Measurements from ENCODE around the gene PTPRE.

DNA sequence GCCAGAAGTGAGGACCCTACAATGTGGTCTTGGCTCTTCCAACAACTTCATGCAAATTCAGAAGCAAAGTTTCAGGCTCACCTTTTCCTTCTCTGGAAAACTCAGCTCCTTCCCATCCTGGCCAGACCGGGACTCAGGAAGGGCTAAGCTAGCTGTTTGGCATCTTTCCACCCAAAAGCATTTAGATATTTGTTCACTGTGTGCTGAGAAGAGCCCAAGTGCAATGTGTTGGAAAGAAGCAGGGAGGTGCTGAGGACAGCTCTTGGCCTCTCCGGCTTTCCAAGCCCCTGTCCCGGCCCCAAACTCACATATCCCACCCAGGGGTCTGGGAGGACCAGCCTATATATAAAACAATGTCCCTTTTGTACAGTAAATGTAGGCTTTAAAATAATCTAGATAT lies 174.8 kb downstream of the PTPRE start:
- TF ChIP-seq, protein P1, sequence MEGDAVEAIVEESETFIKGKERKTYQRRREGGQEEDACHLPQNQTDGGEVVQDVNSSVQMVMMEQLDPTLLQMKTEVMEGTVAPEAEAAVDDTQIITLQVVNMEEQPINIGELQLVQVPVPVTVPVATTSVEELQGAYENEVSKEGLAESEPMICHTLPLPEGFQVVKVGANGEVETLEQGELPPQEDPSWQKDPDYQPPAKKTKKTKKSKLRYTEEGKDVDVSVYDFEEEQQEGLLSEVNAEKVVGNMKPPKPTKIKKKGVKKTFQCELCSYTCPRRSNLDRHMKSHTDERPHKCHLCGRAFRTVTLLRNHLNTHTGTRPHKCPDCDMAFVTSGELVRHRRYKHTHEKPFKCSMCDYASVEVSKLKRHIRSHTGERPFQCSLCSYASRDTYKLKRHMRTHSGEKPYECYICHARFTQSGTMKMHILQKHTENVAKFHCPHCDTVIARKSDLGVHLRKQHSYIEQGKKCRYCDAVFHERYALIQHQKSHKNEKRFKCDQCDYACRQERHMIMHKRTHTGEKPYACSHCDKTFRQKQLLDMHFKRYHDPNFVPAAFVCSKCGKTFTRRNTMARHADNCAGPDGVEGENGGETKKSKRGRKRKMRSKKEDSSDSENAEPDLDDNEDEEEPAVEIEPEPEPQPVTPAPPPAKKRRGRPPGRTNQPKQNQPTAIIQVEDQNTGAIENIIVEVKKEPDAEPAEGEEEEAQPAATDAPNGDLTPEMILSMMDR (IDR thresholded peaks at IDR 0.05; ENCODE audit: low read depth, low read length): no peak
- TF ChIP-seq EZH2phosphoT487 (IDR thresholded peaks at IDR 0.05; ENCODE audit: low read depth): no peak
